Neural cell (in vitro differentiated cells): ENCODE data around the gene MBD3L2B. TPM values are rescaled to one million over a fixed set of nuclear protein-coding genes. Genes with fewer than 3 reads are reported as not detected.
"Not testable (repeated sequence)": the region's sequence is repeated elsewhere in the genome, so short reads cannot be mapped to it uniquely, and the experiment has no call there.

Source experiments
- H2AFZ ChIP-seq: fragments of 200-600, 300-800 bp; sonication (generic), shearing (Covaris generic); 2 replicates; pipeline ENCODE4 v1.6.0; 2014; ENCODE audit warnings: low read depth, mild to moderate bottlenecking, antibody characterized with exemption, low read length, moderate library complexity
- H3F3A ChIP-seq: fragments of 200-600 bp; shearing (Covaris generic); 2 replicates; pipeline ENCODE4 v1.6.1; 2016; ENCODE audit warnings: mild to moderate bottlenecking, moderate library complexity, mixed read lengths, antibody characterized with exemption, low read length; ENCODE audit not compliant: insufficient read depth, poor library complexity, severe bottlenecking
- H3K27ac ChIP-seq: fragments of 200-600, 300-800 bp; sonication (generic), shearing (Covaris generic); 2 replicates; pipeline ENCODE4 v1.5.1; 2014; ENCODE audit warnings: mild to moderate bottlenecking, low read length, moderate library complexity
- H3K27me3 ChIP-seq: fragments of 300-800, 200-600 bp; sonication (generic), shearing (Covaris generic); 2 replicates; pipeline ENCODE4 v1.6.0; 2014; ENCODE audit warnings: mild to moderate bottlenecking, low read depth, low read length, moderate library complexity; ENCODE audit not compliant: insufficient read depth
- H3K36me3 ChIP-seq: fragments of 300-800, 200-600 bp; sonication (generic), shearing (Covaris generic); 2 replicates; pipeline ENCODE4 v1.5.1; 2014; ENCODE audit warnings: mild to moderate bottlenecking, antibody characterized with exemption, low read length, moderate library complexity; ENCODE audit not compliant: insufficient read depth
- H3K4me2 ChIP-seq: fragments of 300-800, 200-600 bp; sonication (generic), shearing (Covaris generic); 2 replicates; pipeline ENCODE4 v1.6.0; 2014; ENCODE audit warnings: mild to moderate bottlenecking, low read length
- H3K4me3 ChIP-seq: fragments of 300-800, 200-600 bp; sonication (generic), shearing (Covaris generic); 2 replicates; pipeline ENCODE4 v1.5.1; 2014; ENCODE audit warnings: mild to moderate bottlenecking, low read length, moderate library complexity
- H3K79me2 ChIP-seq: fragments of 200-600 bp; shearing (Covaris generic); replicated peaks from 2 replicates; pipeline ENCODE4 v1.6.0; 2014; ENCODE audit warnings: mild to moderate bottlenecking, low read length, moderate library complexity; ENCODE audit not compliant: insufficient read depth
- H3K9ac ChIP-seq: fragments of 300-800, 200-600 bp; sonication (generic), shearing (Covaris generic); 2 replicates; pipeline ENCODE4 v1.6.1; 2016; ENCODE audit warnings: mild to moderate bottlenecking, low read length, mixed read lengths
- H3K9me2 ChIP-seq: fragments of 200-600 bp; shearing (Covaris generic); 2 replicates; pipeline ENCODE4 v1.6.1; 2016; ENCODE audit warnings: mild to moderate bottlenecking, low read length, mixed read lengths; ENCODE audit not compliant: insufficient read depth
- H3K9me3 ChIP-seq: fragments of 200-600, 300-800 bp; sonication (generic), shearing (Covaris generic); 2 replicates; pipeline ENCODE4 v1.6.1; 2016; ENCODE audit warnings: mild to moderate bottlenecking, mixed run types, low read length, moderate library complexity, mixed read lengths
- H4K20me1 ChIP-seq: fragments of 200-600 bp; shearing (Covaris generic); 2 replicates; pipeline ENCODE4 v1.6.1; 2016; ENCODE audit warnings: mild to moderate bottlenecking, mixed run types; ENCODE audit not compliant: insufficient read depth
- CTCF ChIP-seq: fragments of 450-650 bp; IDR thresholded peaks from 2 replicates; pipeline ENCODE4 v1.5.1; 2014; ENCODE audit warnings: antibody characterized with exemption, mild to moderate bottlenecking, moderate library complexity; ENCODE audit not compliant: poor library complexity, severe bottlenecking
- EP300 ChIP-seq: fragments of 450-650 bp; conservative IDR thresholded peaks from 2 replicates; pipeline ENCODE4 v1.6.1; 2014; ENCODE audit warnings: antibody characterized with exemption, mild to moderate bottlenecking, moderate library complexity; ENCODE audit not compliant: poor library complexity, severe bottlenecking
- EZH2 ChIP-seq: fragments of 200-600, 300-800 bp; shearing (Covaris generic), sonication (generic); IDR thresholded peaks from 2 replicates; pipeline ENCODE4 v1.6.1; 2014; ENCODE audit warnings: antibody characterized with exemption, low read length, borderline replicate concordance, mild to moderate bottlenecking; ENCODE audit not compliant: insufficient read depth, poor library complexity, severe bottlenecking
- MXI1 ChIP-seq: fragments of 450-650 bp; conservative IDR thresholded peaks from 2 replicates; pipeline ENCODE4 v1.6.1; 2014; ENCODE audit warnings: antibody characterized with exemption, mild to moderate bottlenecking; ENCODE audit not compliant: poor library complexity, severe bottlenecking
- POLR2AphosphoS5 ChIP-seq: IDR thresholded peaks from 2 replicates; pipeline ENCODE4 v1.6.1; 2012
- RAD21 ChIP-seq: fragments of 450-650 bp; conservative IDR thresholded peaks from 2 replicates; pipeline ENCODE4 v1.6.1; 2014; ENCODE audit warnings: antibody characterized with exemption, mild to moderate bottlenecking, moderate library complexity
- REST ChIP-seq: IDR thresholded peaks from 2 replicates; pipeline ENCODE4 v1.6.1; 2012; ENCODE audit warnings: borderline replicate concordance
- SMC3 ChIP-seq: fragments of 450-650 bp; conservative IDR thresholded peaks from 2 replicates; pipeline ENCODE4 v1.6.1; 2014; ENCODE audit warnings: antibody characterized with exemption, mild to moderate bottlenecking, moderate library complexity; ENCODE audit not compliant: poor library complexity
- TAF1 ChIP-seq: IDR thresholded peaks from 2 replicates; pipeline ENCODE4 v1.6.1; 2012; ENCODE audit warnings: low read depth
- polyA plus RNA-seq: library from polyadenylated mRNA; depleted of rRNA; stranded (reverse); fragments of >200 nt; gene quantifications from 2 replicates; pipeline ENCODE4 v1.2.3, GENCODE V29; 2014

The MBD3L2B gene
- polyA plus RNA-seq, 1 donor from 2014 or later: not detected

- Histone ChIP-seq H3F3A (no peaks in the 10 kb centered on the region), H2AFZ (peak overlapping the region; percentile 69), H3K36me3 (no peaks in the 10 kb centered on the region), H3K4me3 (peak overlapping the region; percentile 98), H3K27ac (no peak overlapping the region), H3K79me2 (peaks cover 9% of the 10 kb centered on the region), H3K4me2 (no peak overlapping the region), H3K9me3 (no peaks in the 10 kb centered on the region), H4K20me1 (no peaks in the 10 kb centered on the region), H3K27me3 (no peaks in the 10 kb centered on the region), H3K9me2 (no peaks in the 10 kb centered on the region), H3K9ac (no peak overlapping the region)
- TF ChIP-seq TAF1 (no peak), EZH2 (no peak)
Observed at GRCh38 chr19:7068599-7068998, 47.4 kb upstream of the MBD3L2B start.

GRCh38 chr19:7067716-7068115 is 46.5 kb upstream of the MBD3L2B start:
- Histone ChIP-seq H3F3A (no peaks in the 10 kb centered on the region), H3K9ac (no peak overlapping the region), H3K4me2 (no peak overlapping the region), H3K27me3 (no peaks in the 10 kb centered on the region), H3K79me2 (peaks cover 9% of the 10 kb centered on the region), H3K36me3 (no peaks in the 10 kb centered on the region), H2AFZ (no peak overlapping the region), H3K9me3 (no peaks in the 10 kb centered on the region), H4K20me1 (no peaks in the 10 kb centered on the region), H3K9me2 (no peaks in the 10 kb centered on the region), H3K4me3 (no peak overlapping the region), H3K27ac (no peak overlapping the region)
- no peak for TF ChIP-seq EZH2
- no peak for TF ChIP-seq POLR2AphosphoS5
- no peak for TF ChIP-seq CTCF
- TF ChIP-seq MXI1: no peak
- no peak for TF ChIP-seq SMC3
- TF ChIP-seq TAF1: no peak
- TF ChIP-seq EP300: no peak
- no peak for TF ChIP-seq REST
- no peak for TF ChIP-seq RAD21

GRCh38 chr19:7067122-7067521 is 45.9 kb upstream of the MBD3L2B start:
- not testable (repeated sequence) for H3K27ac ChIP-seq, H3K9ac ChIP-seq, H3K36me3 ChIP-seq, H3K9me3 ChIP-seq, H3K9me2 ChIP-seq, H3K27me3 ChIP-seq, H3K4me3 ChIP-seq, H4K20me1 ChIP-seq, H3K4me2 ChIP-seq, H3K79me2 ChIP-seq, H3F3A ChIP-seq, H2AFZ ChIP-seq
